Kidney epithelial cell (primary cell): ENCODE results near the gene SAMD5. TPM values are rescaled to one million over a fixed set of nuclear protein-coding genes. Genes with fewer than 3 reads are reported as not detected.

ENCODE experiments used
- DNase-seq: peaks from one replicate; pipeline ENCODE4 v3.0.0-alpha.2; 2010; ENCODE audit warnings: low read depth
- H3K27me3 ChIP-seq: 2 replicates; pipeline ENCODE4 v1.6.0; 2011; ENCODE audit warnings: low read length; ENCODE audit not compliant: control insufficient read depth, insufficient read depth
- H3K36me3 ChIP-seq: 2 replicates; pipeline ENCODE4 v1.5.1; 2011; ENCODE audit warnings: low read length; ENCODE audit not compliant: control insufficient read depth, insufficient read depth
- H3K4me3 ChIP-seq: 2 replicates; pipeline ENCODE4 v1.5.1; 2011; ENCODE audit warnings: low read depth, mild to moderate bottlenecking, control low read depth, low read length
- CTCF ChIP-seq: IDR thresholded peaks from 2 replicates; pipeline ENCODE4 v1.5.1; 2011; ENCODE audit warnings: mild to moderate bottlenecking, moderate library complexity, low read length, control low read depth, inconsistent platforms; ENCODE audit not compliant: insufficient read depth, poor library complexity, severe bottlenecking
- total RNA-seq: library from RNA; depleted of rRNA; stranded (reverse); fragments of >200 nt; gene quantifications from 2 replicates; pipeline ENCODE4 v1.2.3, GENCODE V29; 2015

SAMD5 gene
- total RNA-seq, 1 donor from 2014 or later: 6.1 TPM

GRCh38 chr6:147586044-147586443 lies 77.6 kb downstream of the SAMD5 start:
- no peaks in the 10 kb centered on the region for H3K36me3 ChIP-seq
- H3K27me3 ChIP-seq: no peaks in the 10 kb centered on the region
- H3K4me3 ChIP-seq: no peak overlapping the region
- TF ChIP-seq CTCF: no peak
- no peak for DNase-seq

- H3K27me3 ChIP-seq: no peaks in the 10 kb centered on the region
- no peak for TF ChIP-seq CTCF
- no peaks in the 10 kb centered on the region for H3K36me3 ChIP-seq
- DNase-seq: no peak
- H3K4me3 ChIP-seq: no peak overlapping the region
Measured at GRCh38 chr6:147587907-147588306, 79.4 kb downstream of the SAMD5 start.

GRCh38 chr6:147588469-147588868 lies 80.0 kb downstream of the SAMD5 start:
- Histone ChIP-seq H3K27me3 (no peaks in the 10 kb centered on the region), H3K4me3 (no peak overlapping the region), H3K36me3 (no peaks in the 10 kb centered on the region)
- no peak for DNase-seq
- TF ChIP-seq CTCF: no peak

GRCh38 chr6:147589739-147590250 lies 81.3 kb downstream of the SAMD5 start:
- TF ChIP-seq CTCF: no peak
- DNase-seq: no peak
- H3K27me3 ChIP-seq: no peaks in the 10 kb centered on the region
- H3K4me3 ChIP-seq: no peak overlapping the region
- H3K36me3 ChIP-seq: no peaks in the 10 kb centered on the region

- no peak for TF ChIP-seq CTCF
Measured at GRCh38 chr6:147595961-147596360, 87.5 kb downstream of the SAMD5 start.

GRCh38 chr6:147603392-147604081 lies 95.0 kb downstream of the SAMD5 start:
- Histone ChIP-seq H3K36me3 (no peaks in the 10 kb centered on the region), H3K4me3 (no peak overlapping the region), H3K27me3 (no peaks in the 10 kb centered on the region)
- no peak for DNase-seq
- TF ChIP-seq CTCF: no peak

More at GRCh38 chr6:147595961-147596360, 87.5 kb downstream of the SAMD5 start:
- no peaks in the 10 kb centered on the region for H3K27me3 ChIP-seq
- no peaks in the 10 kb centered on the region for H3K36me3 ChIP-seq
- DNase-seq: no peak
- H3K4me3 ChIP-seq: no peak overlapping the region
